Amygdala (tissue), 56 donors: ENCODE results near the gene TAF4.
"Not testable (repeated sequence)": the region's sequence is repeated elsewhere in the genome, so short reads cannot be mapped to it uniquely, and the experiment has no call there.

Experiments
- DNase-seq, 56 donors: peaks; one replicate each; lab custom pipeline; 2025; lab: John Stamatoyannopoulos, UW

Gene TAF4

DNA sequence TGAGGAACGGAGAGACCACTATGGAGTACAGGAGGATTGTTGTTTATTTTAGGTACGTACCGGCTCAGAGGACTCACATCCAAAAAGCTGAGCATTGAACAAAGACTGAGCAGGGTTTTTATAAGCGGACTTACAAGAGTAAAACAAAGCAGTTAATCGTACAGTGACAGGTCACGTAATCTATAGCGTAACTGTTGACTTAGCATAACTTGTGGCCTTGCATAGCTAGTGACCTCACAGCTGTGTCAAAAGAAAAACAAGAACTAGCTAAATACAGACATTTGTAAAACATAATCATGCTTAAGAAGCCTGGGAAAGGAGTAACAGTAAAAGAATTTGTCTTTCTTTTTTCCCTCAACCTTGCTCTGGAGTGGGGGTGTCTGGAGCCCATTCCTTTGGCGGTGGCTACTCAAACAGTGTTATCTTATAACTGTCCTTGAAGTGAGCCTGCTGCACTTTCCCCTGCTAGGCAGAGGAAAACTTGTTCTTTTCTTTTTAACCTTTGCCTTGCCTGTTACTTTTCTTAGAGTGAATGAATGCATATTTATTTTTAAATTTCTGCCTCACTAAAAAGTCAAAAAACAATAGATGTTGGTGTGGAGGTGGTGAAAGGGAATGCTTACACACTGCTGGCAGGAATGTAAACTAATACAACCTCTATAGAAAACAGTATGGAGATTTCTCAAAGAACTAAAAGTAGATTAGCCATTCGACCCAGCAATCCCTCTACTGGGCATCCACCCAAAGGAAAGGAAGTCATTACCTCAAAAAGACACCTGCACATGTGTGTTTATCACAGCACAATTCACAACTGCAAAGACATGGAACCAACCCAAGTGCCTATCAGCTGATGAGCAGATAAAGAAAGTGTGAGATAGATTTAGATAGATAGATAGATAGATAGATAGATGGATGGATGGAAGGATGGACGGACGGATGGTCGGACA is 109.0 kb downstream of the TAF4 start:
- no peak for DNase-seq

DNA sequence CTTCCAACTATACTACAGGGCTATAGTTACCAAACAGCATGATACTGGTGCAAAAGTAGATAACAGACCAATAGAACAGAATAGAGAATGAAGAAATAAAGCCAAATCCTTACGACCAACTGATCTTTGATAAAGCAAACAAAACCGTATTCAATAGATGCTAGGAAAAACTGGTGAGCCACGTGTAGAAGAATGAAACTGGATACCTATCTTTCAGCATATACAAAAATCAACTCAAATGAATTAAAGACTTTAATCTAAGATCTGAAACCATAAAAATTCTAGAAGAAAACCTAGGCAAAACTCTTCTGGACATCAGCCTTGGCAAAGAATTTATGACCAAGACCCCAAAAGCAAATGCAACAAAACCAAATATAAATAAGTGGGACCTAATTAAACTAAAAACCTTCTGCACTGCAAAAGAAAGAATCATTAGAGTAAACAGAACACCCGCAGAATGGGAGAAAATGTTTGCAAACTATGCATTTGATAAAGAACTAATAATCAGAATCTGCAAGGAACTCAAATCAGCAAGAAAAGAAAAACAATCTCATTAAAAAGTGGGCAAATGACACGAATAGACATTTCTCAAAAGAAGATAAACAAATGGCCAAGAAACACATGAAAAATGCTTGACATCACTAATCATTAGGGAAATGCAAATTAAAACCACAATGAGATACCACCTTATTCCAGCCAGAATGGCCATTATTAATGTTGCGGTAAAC is 109.8 kb downstream of the TAF4 start:
- DNase-seq = no peak

DNA sequence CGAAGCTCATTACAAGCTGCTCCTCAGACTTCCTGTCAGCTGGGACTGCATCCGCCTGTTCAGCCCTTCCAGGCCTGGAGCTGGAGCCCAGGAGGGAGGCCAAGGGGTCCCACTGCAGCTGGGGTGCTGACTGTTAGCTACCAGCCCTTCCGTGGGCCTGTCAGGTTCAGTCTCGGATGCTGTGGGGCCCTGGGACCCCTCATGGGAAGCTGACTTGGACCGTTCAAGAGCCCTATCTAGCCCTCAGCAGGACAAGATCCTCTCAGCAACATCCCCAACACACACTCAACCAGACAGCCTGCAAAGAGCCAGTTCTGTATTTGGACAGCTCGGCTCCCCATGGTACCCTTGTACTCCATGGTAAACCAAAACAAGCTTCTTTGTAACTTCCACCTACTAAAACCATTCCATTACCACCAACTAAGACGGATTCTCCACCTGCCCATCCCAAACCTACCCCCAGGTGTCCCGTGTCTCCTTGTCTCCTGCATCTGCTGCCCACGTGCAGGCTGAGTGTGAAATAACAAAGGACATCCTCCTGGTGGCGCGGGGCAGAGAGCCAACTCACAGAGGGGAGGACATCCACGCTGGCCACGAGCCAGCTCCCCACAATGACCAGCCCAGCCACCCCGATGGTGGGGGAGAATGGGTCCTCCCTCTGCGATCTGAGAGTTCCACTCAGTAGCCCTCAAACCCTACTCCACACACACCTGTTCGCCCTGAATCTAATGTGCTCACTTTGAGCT is 111.2 kb downstream of the TAF4 start:
- no peak for DNase-seq

DNA sequence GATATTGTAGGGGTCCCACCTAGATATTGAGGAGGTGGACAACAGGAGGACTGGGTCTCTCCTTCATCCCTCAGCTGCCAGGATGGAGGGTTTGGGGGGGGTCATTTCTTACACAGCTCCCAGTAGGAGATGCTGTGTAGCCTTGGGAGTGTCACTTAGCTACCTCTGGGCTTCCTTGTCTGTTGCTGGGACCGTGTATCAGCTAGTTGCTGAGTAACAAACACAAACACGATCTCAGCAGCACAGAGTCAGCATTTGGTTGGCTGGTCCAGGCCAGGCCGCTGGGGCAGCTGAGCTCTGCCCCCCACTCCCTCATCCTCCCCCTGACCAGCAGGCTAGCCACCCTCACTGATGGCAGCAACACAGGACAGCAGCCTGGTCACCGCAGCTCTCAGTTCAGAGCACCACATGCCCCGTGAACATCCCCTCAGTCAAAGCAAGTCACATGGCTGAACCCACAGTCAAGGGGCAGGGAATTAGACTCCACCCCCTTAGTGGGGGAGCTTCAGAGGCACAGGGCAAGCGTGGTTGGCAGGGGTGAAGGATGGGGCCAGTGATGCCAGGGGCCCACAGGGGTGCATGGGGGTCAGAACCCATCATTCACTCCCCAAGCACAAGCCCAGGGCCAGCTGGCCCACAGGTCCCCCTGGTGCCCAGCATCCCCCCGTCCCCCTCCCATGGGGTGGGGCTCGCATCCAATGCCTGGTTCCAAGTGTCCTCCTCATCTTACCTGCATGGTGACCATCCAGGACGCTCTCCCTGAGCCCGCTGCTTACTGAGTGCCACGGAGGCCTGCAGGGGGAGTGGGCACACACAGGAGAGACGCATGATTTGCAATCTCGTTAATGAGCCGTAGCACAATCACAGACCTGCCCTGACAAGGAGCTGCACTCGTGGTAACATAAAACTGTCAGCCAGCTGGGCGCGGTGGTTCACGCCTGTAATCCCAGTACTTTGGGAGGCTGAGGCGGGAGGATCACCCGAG is 112.4 kb downstream of the TAF4 start:
- no peak for DNase-seq

DNA sequence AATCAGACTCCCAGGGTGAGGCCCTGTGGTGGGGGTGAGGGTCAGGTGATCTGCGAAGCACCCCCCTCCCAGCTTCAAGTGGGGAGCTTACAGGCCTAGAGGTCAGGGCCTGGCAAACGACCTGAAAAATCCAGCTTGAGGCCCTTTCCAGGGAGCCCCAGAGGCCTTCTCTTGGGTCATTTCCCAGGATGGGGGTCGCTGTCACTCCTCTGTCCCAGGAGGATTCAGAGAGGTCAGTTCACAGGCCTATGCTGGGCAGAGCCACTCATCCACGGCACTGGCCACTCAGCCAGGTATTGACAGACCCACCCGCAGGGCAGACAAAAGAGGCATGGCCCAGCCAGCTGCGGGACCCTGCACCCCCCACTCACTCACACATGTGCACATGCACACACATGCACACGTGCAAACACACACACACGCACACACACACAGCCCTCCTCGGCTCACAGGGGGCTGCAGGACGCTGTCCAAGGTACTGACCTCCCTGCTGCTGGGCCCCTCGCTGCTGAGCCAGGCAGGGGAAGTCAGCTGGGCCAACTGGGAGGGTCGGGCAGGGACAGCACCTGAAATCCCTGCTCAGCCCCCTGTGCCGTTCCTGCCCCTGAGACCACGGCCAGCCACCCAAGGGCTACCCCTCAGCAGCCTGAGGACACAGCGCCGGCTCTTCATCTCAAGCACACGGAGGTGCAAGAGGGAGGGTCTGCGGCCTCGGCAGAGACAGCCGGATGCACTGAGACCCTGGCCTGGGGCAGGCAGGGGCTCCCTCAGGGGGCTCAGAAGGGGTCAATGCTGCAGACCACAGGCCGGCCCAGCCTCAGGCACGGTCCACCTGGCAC is 113.8 kb downstream of the TAF4 start:
- DNase-seq = no peak

DNA sequence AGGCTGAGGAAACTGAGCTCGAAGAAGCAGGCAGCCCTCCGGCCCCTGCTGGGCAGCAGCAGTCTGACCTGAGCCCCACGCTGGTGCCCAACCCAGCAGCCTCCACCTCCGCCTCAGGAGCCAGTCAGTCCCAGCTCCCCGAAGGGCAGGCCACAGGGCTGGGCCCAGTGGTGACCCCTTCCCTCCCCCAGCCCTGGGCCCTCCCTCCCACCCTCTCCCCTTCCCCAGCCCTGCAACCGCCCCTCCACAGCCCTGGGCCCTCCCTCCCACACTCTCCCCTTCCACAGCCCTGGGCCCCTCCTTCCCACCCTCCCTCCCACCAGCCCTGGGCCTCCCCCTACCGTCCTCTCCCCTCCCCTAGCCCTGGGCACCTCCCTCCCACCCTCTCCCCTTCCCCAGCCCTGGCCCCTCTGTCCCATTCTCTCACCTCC is 115.0 kb downstream of the TAF4 start:
- DNase-seq = no peak

DNA sequence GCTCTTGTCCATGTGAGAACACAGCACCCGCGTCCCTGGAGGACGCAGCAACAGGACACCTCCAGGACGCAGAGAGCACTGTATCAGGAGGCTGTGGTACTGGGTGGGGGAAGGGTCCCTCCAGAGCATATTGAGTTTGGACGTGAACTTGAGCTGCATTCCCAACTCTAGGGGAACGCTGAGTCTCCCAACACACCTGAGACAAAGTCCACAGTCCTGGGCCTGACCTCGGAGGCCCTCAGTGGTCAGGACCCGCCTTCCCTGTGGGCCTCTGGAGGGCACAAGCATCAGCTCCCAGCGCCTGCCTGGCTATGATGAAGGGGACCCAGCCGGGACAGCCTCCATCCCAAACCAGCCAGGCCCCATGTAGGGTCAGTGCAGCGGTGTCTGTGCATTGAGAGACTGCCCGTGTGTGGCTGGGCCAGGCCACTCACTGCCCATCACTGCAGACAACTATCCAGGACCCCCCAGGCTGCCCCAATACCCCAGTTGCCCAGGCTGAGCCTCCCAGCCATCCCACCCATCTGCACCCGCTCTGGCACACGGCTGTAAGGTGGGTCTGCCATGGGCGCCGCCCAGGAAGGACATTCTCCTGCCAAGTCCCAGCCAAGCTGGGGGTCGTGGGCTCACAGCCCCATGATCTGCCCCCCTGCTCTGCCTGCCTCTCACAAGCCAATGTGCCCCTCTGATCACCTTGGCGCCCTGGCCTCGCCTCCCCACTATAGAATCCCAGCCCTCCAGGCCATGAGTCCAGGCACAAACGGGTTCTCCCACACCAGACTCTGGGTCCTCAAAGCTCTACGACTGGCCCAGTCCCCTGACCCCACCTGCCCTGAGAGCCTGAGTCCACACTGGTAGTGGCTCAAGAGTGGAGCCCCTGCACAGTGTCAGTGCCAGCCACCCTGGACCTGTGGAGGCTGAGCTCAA is 115.7 kb downstream of the TAF4 start:
- no peak for DNase-seq

DNA sequence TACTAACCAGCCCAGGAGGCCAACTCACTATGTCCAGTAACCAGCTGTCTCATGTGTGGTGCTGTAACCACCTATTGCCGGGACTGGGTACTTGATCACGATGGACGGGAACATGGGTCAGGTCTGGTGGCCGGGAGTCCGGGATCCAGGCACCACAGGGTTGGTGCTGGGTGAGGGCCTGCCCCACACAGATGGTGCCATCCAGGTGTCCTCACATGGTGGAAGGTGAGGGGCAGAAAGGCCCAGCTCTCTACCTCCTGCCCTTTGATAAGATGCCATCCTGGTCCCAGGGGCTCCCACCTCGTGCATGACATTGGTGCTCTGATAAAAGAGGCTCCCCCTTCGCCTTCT is 116.3 kb downstream of the TAF4 start:
- no peak for DNase-seq

DNA sequence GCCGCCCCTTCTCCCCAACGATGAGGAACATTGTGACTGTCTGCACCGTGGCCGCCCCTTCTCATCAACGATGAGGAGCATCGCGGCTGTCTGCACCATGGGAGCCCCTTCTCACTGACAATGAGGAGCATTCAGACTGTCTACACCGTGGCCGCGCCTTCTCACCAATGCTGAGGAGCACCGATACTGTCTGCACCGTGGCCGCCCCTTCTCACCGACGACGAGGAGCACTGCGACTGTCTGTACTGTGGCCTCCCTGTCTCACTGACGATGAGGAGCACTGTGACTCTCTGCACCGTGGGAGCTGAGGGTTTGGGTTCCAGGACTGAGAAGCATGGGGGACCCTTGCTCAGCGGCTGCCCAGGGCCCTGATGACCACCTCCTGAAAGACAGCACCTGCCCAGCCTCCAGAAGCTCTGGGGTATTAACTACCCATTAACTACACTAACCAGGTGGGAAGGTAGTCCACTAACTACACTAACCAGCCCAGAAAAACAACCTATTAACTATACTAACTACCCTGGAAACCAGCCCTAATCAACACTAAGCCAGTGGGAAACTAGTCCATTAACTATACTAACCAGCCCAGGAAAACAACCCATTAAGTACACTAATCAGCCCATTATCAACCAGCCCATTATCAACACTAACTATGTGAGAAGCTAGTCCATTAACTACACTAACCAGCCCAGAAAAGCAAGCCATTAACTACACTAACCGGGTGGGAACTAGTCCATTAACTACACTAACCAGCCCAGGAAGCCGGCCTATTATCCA is 116.9 kb downstream of the TAF4 start:
- no peak for DNase-seq

DNA sequence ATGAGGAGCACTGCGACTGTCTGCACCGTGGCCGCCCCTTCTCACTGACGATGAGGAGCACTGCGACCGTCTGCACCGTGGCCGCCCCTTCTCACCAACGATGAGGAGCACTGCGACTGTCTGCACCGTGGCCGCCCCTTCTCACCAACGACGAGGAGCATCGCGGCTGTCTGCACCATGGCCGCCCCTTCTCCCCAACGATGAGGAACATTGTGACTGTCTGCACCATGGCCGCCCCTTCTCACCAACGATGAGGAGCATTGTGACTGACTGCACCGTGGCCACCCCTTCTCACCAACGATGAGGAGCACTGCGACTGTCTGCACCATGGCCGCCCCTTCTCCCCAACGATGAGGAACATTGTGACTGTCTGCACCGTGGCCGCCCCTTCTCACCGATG is 117.6 kb downstream of the TAF4 start:
- DNase-seq = not testable (repeated sequence)

DNA sequence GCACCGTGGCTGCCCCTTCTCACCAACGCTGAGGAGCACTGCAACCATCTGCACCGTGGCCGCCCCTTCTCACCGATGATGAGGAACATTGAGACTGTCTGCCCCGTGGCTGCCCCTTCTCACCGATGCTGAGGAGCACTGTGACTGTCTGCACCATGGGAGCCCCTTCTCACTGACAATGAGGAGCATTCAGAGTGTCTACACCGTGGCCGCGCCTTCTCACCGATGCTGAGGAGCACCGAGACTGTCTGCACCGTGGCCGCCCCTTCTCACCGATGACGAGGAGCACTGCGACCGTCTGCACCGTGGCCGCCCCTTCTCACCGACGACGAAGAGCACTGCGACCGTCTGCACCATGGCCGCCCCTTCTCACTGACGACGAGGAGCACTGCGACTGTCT is 120.2 kb downstream of the TAF4 start:
- DNase-seq = not testable (repeated sequence)

DNA sequence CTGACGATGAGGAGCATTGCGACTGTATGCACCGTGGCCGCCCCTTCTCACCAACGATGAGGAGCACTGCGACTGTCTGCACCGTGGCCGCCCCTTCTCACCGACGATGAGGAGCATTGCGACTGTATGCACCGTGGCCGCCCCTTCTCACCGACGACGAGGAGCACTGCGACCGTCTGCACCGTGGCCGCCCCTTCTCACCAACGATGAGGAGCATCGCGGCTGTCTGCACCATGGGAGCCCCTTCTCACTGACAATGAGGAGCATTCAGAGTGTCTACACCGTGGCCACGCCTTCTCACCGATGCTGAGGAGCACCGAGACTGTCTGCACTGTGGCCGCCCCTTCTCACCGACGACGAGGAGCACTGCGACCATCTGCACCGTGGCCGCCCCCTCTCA is 120.7 kb downstream of the TAF4 start:
- DNase-seq = not testable (repeated sequence)

DNA sequence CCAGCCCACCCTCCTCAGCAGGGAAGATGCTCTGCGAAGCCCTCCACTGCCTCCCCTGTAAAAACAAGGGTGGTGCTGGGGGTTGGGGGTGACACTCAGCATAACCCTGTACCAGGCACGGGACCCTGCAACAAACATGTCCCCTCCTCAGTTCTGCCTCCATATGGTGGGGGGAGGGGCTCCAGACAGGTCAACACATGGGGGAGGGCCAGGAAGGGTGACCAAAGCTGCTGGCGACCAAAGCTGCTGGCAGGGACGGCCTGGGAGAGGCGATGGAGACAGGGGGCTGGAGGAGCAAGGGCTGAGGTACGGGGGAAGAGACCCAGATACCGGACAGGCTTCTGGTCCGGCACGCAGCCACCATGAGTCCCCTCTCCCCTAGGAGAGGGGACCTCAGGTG is 123.2 kb downstream of the TAF4 start:
- no peak for DNase-seq

DNA sequence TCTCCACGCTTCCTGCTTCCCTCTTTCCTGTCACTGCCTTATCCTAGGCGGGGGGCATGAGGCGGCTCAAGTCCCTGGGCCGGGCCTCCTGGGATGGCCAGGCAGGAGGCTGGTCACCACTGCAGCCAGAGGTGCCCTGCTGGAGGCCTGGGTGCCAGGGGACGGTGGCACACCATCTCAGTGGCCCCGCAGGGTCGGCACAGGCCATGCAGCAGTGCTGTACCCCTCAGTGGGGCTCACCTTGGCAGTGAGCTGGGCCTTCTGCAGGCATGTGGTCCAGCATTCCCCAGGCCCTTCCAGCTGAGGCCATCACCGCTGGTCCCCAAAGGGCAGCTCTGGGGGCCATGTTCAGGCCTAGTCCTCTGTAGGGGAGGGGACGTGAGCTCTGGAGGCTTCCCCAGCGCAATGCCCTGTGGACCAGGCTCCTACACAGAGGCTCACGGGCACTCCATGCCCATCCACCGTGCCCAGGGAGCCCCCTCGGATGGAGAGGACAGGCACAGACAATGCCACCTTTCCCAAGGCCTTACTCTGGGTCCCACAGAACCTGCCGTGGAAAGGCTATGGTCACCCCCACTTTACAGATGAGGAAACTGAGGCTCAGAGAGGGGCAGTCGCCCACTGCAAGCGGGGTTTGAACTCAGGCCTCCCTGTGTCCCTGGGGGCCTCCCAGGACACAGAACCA is 123.8 kb downstream of the TAF4 start:
- no peak for DNase-seq

DNA sequence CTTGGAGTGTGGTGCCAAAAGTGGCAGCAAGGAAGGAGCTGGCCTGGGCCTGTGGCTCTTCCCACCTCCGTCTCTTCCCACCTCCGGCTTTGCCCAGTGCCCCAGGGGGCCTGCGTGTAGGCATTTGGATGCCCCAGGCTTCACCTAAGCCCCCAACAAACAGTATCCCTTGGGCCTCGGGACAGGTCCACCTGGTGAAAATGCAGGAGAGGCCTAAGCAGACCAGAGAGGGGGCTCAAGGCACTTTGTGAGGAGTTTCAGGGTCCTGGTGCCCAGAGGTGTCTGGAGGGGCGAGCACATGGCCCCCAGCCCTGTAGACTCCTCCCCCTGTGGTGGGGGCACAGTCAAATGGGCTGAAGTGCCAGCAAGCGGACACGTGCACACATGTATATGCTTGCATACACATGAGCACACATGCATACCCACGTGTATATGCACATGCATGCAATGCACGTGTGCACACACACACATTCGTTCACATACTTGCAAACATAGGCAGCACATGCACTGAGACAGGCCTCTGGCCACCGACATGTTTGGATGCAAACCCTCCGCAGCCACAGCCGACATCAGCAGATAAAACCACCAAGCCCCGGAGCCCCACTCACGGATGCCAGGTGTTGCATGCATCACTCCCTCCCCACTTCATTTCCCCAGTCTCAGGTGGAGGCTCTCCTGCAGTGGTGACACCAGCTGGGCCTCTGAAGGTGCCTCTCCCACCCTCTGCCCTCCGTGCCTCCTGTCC is 124.5 kb downstream of the TAF4 start:
- no peak for DNase-seq

DNA sequence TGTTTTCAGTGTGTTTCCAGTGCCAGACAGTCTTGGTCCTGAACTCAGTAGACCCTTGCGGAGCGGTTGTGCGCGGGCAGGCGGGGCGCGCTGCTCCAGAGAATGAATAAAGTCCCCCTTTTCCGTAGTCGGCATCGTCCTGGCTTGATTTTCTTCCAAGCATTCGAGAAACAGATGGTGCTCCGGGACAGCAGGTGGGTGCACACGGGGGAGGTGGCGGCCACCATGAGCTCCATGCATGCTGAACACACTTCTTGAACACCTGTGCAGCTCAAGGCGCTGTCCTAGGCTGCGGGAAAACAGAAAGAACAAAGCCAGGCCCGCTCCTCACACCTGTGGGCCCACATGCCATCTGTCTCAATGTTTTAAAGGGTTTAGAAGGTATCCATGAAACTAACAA is 125.2 kb downstream of the TAF4 start:
- DNase-seq = no peak
